Stimulated activated CD8-positive, alpha-beta memory T cell treated with anti-CD3 and anti-CD28 coated beads, Interleukin-15, amount 100 ng/mL, for 48 hours (primary cell): Measurements from ENCODE around the gene TIMM21.

Source experiments
- DNase-seq, 2 donors: peaks; one replicate each; pipeline ENCODE4 v3.0.0-alpha.2; 2020; ENCODE audit warnings: low read depth in 2 of 2

TIMM21 gene

GRCh38 chr18:74147491-74147778 is 888 bp upstream of the TIMM21 start:
- DNase-seq: no peak

GRCh38 chr18:74148543-74149070 is 284 bp downstream of the TIMM21 start:
- no peak for DNase-seq

- DNase-seq: no peak
Observed at GRCh38 chr18:74149878-74150277, 1.6 kb downstream of the TIMM21 start.

DNA sequence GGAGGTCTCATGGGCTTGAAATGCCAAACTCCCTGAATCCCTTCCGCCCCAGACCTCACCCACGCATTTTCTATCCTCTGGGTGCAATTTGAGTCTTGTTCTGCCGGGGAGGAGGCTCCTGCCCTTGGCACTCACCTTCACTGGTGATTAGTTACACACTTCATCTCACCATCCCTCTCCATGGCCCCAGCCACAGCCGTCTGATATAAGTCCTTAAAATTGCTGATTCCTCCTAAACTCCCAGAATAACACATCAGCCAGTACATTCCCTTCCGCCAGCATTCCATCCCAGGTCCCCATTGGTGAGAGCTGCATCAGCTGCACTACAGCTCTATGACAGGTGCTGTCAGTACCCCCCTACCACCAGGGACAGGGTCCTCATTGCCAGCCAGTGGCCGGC is 3.9 kb downstream of the TIMM21 start:
- no peak for DNase-seq

GRCh38 chr18:74152857-74153256 is 4.5 kb downstream of the TIMM21 start:
- DNase-seq: no peak

GRCh38 chr18:74153377-74153776 is 5.1 kb downstream of the TIMM21 start:
- no peak for DNase-seq

DNA sequence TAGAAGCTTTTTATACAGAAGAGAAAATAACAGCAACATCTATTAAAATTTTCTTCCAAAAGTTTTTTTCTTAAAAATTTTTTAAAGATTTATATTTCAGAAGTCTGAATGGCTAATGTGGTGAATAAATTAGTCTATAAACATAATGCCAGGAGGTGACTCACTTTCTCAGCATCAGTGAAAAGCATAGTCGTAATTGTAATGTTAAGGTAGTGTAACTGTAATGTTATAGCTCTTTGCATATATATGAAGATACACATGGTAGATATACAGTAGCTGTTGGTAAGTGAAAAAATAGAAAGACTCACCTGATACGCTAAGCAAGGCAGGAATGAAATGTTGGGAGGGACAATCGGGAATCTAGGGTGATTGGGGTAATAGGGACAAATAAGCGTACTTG is 5.5 kb downstream of the TIMM21 start:
- DNase-seq: no peak

GRCh38 chr18:74154716-74155115 is 6.4 kb downstream of the TIMM21 start:
- DNase-seq: no peak

DNA sequence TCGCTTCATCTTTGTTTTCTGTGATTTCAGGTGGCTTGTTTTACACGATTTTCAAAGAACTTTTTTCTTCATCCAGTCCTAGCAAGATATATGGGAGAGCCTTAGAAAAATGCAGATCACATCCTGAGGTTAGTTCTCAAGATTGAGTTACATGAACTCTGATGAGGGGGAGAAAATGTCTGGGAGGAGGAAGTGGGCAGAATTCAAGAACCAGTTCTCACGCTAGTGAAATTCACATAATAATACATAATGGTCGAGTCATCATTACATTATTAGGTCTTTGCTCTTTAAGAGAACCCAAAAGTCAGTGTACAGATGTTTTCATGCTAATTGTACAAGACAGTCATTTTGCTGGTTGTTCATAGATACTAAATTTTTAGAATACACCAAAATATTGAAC is 7.0 kb downstream of the TIMM21 start:
- no peak for DNase-seq

- no peak for DNase-seq
Observed at GRCh38 chr18:74163019-74163660, 14.8 kb downstream of the TIMM21 start.

GRCh38 chr18:74166386-74166785 is 18.1 kb downstream of the TIMM21 start:
- DNase-seq: no peak

DNA sequence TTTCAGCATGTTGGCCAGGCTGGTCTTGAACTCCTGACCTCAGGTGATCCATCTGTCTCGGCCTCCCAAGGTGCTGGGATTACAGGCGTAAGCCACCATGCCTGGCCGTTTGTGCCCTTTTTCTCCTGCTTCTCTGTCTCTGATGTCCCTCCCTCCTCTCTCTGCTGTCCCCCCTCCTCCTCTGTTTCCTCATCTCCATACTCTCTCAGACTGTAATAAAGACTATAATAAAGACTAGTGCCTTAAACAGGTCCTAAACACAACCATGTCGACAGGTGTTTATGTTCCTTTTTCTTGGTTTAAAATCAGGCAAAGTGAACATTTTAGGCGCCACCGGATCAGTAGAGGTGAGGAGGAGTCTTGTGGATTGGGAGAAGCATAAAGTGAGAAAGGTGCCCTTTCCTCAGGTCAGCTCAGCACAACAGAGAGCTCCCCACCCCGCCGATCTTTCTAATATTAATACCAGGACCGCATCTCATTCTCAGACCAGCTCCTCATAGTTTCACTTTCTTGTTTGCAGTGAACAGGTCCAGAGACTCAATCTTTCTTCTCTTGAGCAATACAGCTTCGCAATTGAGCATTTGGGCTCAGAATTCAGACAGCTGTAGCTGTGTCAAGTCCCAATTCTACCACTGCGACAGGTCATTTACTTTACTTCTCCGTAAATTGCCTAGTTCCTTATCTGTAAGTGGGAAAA is 23.7 kb downstream of the TIMM21 start:
- no peak for DNase-seq

DNA sequence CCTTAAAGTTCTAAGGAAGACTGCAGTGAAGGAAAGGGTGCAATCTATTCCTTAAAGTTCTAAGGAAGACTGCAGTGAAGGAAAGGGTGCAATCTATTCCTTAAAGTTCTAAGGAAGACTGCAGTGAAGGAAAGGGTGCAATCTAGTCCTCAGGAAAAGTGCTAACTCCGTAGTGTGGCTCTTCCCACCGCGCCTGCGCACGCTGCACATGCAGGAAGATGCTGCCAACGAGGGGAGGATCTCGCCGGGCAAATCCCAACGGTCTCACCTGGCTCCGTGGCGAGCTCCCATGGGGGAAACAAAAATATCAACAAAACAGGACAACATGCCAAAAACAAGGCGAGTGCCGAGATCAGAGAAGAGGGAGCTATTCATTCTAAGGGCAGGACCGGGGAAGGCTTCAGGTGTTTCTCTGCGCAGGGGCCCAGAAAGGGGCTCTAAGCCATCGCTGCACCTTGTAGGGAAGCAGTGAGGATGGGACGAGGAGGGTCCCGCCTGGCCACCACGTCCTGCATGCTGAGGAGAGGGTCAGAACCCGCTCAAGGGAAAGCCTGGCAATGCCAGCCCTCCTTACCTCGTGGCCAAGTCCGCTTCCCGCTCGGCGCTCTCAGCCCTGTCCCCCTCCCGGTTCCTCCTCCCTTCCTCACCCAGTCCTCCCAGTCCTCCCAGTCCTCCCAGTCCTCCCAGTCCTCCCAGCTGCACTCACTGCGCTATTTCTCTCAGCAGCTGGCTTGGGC is 24.5 kb downstream of the TIMM21 start:
- no peak for DNase-seq

- no peak for DNase-seq
Observed at GRCh38 chr18:74173434-74173750, 25.1 kb downstream of the TIMM21 start.

- DNase-seq: no peak
Observed at GRCh38 chr18:74175658-74176057, 27.3 kb downstream of the TIMM21 start.

DNA sequence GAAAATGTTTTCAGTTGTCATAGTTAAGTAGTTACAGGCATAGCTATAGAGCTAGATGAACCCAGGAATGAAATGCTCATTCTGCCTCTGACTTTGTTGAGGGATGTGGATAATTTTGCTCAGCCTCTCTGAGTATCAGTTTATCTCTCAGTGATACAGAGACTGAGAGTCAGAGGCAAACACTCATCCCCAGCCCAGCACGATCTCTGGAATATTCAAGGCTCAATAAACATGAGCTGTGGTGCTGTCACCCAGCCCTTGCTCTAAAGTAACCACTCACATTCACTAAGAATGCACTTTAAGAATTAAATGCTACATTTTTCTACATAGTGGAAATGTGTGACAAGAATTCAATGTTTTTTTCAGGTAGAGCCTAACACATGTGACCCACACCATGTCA is 30.6 kb downstream of the TIMM21 start:
- DNase-seq: no peak

- no peak for DNase-seq
Observed at GRCh38 chr18:74179623-74180199, 31.4 kb downstream of the TIMM21 start.

DNA sequence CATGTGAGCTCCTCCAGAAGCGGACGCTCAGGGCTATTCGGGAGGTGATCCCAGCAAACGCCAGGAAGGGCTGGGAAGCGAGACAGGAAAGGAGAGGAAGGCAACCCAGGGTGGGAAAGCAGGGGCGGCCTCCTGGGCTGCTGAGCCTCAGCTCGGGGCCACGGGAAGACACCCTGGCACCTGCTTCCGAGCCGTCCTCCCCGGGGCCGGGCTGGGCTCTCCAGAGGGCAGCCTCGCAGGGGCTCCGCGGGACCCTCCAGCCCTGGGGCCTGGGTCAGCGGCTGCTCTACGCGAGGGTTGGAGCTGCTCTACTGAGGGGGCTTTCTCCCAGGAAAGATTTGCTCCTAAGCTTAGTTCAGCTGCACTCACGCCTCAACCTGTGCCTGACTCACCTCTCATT is 34.0 kb downstream of the TIMM21 start:
- no peak for DNase-seq

GRCh38 chr18:74183130-74183529 is 34.8 kb downstream of the TIMM21 start:
- DNase-seq: no peak

DNA sequence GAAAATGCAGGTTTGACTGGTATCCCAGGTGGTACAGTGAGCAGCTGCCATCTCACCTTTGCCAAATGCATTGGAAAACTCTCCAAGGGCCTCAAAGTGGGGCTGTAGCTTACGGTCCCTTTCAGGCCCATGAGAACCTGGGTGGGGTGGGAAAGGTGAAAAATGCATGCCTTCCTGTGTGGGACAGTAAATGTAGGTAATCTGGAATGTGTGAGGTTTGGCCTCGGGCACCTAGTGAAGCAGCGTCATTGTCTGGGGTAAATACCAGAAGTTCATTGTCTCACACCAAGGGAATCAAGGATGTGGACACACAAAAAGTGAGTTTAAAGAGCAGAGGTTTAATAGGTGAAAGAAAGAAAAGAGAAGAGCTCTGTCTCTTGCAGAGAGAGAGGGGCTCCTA is 36.6 kb downstream of the TIMM21 start:
- DNase-seq: no peak

DNA sequence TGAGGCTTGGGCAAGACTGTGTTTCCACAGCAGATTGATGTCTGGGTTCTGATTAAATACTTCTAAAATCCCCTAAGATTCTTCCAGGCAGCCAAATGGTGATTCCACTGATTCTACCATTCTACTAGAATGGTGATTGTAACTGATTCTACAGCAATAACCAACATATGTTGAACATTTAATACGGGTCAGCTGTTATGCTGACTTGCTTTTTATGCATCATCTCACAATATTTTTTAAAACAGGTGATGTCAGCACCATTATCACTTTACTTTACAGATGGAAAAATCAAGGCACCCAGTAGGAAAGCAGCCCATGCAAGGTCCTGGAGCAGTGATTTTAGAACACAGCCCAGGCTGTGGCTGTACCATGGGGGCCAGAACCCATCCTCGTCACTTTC is 37.5 kb downstream of the TIMM21 start:
- DNase-seq: no peak

DNA sequence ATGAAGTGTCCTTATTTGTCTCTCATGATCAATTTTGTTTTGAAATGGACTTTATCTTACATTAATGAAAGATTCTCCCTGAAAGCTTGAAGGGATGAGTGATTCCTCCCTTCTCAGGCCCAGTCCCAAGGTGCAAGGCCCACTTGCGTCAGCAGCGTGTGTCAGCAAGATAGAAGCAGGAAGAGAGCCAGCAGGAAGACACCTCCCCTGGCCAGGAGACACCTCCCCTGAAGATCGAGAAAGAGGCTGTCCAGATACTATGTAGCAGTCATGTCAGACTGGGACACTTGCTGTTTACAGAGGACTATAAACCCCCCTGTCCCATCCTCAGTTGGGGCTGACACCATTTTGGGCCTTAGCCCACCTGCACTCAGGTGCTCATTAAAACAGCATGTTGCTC is 38.3 kb downstream of the TIMM21 start:
- no peak for DNase-seq

DNA sequence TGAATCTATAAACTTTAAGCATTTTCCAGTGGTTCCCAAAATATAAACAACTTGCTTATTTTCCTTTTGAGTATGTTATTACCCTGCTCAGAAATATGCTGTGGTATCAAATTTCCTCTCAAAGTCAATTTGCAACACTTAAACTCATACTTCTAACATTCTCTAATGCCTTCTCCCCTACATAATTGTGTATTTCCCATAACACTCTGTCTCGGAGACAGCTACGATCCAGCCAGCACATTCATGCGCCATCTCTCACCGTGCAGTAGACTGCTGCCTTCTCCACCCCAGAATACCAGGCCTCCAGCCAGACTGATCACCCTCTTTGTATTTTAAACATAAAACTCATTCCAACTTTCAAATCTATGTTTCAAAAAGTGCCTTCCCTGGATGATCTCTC is 41.8 kb downstream of the TIMM21 start:
- DNase-seq: no peak
